HG02588 (cell line): Measurements from ENCODE around the gene ECHS1.
A peak's percentile ranks its signal among the peaks of the same experiment; 100 is the strongest.

ENCODE experiments used
- ATAC-seq: cut with Tn5 transposase; IDR thresholded peaks from one replicate; pipeline ENCODE4 v1.9.1; 2021; ENCODE audit warnings: mild to moderate bottlenecking, moderate library complexity; ENCODE audit not compliant: unreplicated experiment

ECHS1 gene

DNA sequence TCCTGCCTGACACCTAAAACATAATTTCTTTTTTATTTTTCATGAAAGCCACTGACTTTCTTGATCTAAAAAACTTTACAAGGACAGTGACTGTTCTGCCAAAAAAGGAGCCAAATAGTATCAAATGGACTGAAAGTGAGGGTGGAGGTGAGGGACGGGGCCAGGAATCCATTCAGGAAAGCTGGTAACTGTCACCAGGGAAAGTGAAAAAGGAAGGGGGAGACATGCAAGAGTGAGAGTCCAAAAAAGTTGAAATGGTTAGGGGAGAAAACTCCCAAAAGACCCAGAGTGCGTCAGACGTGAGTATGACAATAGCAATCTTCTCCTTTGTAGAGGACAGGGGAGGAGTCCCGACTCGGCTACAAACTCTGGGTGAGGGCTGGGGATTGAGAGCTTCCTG is 28.9 kb downstream of the ECHS1 start:
- no peak for ATAC-seq

DNA sequence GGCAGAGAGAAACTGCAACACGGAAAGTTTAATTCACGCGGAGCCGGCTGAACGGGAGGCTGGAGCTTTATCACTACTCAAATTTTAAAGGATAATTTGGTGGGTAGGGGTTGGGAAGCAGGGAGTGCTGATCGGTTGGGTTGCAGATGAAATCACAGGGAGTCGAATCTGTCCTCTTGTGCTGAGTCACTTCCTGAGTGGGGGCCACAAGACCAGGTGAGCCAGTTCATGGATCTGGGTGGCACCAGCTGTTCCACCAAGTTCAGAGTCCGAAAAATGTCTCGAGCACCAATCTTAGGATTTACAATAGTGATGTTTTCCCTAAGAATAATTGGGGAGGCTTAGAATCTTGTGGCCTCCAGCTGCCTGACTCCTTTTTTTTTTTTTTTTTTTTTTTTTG is 29.6 kb downstream of the ECHS1 start:
- no peak for ATAC-seq

DNA sequence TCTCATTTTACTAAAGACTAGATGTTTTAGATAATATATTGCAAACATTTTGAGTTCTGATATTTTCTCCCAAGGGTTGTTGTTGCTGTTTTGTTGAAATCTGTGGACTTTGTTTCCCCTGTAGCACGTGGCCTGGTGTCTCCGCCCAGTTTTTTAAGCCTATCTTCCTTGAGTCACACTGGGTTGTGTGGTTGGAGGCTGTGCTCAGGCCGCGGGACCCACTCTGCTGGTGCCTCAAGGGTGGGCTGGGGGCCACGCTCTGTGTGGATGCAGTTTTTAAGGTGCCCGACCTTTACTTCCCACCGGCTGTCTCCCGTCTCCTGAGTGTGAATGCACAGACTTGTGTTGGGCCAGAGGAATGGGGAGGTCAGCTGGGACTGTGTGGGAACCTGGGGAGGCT is 30.2 kb downstream of the ECHS1 start:
- ATAC-seq = no peak

DNA sequence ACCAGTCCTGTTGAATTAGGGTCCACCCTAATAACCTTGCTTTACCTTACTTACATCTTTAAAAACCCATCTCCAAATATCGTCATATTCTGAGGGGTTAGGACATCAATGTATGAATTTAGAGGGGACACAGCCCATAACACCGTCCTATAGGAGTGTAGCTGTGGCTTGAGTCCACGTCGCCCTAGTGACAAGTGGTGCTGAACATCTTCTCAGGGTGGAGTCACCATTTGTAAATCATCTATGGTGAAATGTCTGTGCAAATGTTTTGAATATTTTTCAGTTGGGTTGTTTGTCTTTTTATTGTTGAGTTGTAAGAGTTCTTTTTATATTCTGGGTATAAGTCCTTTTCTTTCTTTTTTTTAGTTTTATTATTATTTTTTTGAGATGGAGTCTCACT is 31.2 kb downstream of the ECHS1 start:
- no peak for ATAC-seq

DNA sequence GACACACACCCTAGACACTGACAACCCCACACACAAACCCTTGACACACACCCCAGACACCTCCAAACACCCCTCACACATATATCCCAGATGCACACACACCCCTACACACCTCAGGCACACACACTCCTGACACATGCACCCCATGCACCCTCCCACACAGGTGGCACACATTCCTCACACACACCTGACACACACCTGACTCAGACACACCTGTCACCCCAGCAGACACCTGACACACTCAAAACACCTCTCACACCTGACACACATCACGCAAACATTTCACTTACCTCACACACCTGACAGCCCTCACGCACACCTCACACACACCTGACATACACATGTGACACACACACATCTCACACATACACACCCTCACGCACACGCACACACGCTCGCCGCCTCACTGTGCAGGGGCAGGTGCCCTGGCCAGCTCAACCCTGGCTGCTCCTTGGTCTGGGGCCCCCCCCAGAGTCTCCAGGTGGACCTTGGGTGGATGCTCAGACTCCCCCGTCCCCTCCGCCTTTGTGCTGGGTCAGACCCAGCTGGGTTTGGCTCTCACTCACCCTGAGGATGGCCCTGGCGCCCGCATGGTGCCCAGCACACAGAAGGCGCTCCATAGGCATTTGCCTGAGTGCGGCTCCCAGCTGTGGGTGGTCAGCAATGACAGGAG is 33.3 kb downstream of the ECHS1 start:
- ATAC-seq = no peak

DNA sequence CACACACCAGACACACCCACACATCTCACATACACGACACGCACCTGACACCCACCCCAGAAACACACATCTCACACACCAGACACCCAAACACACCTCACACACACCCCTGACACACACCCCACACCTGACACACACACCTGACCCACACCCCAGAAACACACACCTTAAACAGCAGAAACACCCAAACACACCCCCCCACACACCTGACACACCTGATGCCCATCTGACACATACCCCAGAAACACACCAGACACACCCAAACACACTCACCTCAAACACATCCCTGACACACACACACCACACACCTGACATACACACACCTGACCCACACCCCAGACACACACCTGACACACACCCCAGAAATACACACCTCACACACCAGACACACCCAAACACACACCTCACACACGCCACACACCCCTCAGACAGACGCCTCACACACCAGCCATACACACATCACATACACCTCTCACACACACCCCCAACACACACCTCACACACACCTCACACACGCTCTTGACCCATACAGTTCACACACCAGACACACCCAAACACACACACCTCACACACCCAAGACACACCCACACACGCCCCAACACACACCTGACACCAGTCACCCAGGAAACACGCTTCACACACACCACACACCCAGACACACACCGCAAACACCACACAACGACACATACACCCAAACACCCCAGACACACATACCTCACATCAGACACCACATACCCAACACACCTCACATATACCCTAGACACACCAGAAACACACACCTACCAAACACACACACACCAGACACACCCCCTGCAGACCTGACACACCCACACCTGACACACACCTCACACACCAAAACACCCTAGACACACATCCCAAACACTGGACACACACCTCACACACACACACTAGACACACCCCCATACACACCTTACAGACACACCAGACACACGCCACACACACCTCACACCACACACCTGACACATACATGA is 34.8 kb downstream of the ECHS1 start:
- ATAC-seq = no peak

DNA sequence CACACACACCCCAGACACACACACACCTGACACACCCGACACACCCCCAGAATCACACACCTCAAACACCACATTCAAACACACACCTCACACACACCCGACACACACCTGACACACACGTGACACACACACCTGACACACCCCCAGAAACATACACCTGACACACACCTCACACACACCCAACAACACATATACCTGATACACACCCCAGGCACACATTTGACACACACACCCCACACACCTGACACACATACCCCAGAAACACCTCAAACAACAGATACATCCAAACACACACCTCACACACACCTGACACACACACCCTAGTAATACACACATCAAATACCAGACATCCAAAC is 35.8 kb downstream of the ECHS1 start:
- no peak for ATAC-seq

DNA sequence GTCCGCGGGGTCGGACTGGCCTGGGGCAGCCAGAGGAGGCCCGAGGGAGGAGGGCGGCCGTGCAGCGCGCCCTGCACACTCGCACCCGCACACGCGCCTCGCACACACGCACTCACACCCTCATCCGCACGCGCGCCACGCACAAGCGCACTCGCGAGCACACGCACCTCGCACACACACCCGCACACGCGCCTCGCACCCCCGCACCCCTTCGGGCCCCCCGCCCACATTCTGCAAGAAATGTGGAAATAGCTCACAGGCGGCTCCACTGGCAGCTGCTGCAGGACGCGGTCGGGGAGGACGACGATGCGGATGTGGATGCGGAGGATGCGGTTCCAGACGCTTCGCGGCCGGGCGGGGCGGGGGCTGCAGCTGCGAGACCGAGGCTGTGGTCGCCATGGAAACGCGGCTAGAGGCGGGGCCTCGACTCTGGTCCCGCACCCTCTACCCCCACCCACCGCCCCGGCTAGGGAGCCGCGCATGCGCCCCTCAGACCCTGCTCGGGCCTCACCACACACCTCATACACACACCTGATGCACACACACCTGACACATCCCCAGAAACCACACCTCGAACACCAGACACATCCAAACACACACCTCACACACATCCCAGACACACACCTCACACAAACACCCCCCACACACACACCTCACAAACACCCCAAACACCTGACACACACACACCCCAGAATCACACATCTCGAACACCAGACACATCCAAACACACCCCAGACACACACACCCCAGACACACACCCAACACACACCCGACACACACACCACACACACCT is 36.4 kb downstream of the ECHS1 start, which contains the start of gene CALY:
CALY (minus strand) TSS at position 320 of the 793 bp plus-strand sequence. CDS start 7,907 bp downstream, outside the sequence.
- ATAC-seq = no peak

DNA sequence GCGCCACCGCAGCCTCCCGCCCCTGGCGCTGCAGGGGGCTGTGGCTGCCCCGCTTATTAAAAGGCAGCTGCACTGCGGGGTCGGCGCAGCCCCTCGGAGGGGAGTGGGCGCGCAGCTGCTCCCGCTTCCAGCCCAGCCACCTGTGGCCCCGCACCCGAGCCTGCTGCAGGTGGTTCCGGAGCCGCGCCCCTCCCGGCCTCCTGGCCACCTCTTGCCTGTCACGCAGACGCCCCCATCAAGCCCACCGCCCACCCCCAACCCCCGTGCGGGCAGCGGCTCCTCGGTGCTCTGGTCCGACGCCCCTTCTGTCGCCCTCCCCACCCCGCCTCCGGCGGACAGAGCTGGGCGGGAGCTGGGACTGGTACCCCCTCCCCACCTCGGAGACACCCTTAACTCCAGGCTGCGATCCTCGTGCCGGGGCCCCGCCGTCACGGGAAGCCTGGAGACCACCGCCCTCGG is 37.0 kb downstream of the ECHS1 start:
- ATAC-seq = no peak

DNA sequence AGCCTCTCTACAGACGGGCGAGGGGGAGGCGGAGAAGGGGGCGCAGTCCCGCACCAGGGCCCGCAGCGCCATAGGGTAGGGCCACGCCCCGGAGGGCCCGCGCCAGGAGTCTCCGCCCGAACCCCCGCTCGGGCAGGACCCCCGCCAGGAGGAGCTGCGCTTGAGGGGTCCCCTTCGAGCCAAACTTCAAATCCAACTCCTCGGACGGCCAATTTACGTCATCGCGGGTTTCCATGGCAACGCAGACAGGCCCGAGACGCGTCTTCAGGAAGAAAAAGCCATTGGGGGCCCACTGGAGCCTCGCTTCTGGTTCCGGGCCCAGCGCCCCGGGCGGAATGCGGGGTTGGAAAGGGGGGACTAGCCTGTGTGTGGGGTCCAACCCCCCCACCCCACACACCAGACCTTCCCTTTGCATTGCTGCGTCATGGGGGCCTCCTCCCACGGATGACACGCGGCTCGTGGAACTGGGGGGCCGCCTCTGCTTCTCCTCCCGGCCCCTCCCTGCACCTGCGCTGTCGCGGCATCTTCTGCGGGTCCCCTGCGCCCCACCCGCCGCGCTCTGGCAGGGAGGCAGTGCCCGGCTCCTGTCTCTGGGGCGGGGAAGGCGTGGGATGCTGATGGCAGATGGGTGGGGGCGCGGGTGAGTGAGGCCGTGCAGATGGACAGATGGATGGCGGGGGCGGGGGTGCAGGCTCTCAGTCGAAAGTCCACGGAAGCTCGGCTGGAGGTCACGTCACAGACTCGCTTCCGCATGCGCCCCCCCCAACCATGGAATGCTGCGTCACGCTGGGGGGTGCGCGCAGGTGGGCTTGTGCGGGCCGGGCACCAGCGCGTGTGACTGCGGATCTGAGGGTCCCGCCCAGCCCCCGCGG is 37.7 kb downstream of the ECHS1 start:
- no peak for ATAC-seq

DNA sequence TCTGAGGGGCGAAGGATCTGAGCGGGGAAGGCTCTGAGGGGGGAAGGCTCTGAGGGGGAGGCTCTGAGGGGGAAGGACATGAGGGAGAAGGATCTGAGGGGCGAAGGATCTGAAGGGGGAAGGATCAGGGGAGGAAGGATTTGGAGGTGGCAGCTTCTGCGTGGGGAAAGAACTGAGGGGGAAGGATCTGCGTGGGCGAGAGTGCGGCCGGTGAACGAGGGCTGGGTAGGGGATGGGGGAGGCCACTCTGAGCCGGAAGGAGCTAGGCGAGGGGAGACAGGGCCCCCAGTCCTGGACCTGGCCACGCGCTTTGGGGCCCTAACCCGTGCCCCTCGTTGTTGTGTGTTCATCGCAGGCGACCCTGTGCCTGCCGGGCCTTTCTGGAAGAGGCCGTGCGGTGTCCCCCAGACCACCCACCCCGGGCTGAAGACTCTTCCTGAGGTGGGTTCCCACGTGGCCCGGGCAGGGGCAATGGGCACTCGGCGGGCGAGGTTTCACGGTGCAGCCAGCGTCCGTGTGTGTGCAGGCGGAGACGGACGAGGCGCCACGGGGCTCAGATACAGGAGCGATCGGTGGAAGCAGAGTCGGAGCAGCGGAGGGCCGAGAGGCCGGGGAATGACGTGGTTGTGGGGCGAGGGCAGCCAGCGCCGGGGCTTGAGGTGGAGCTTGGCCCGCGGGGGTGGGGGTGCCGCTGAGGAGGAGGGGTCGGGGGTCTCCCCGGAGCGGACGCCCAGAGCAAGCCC is 38.5 kb downstream of the ECHS1 start:
- no peak for ATAC-seq

DNA sequence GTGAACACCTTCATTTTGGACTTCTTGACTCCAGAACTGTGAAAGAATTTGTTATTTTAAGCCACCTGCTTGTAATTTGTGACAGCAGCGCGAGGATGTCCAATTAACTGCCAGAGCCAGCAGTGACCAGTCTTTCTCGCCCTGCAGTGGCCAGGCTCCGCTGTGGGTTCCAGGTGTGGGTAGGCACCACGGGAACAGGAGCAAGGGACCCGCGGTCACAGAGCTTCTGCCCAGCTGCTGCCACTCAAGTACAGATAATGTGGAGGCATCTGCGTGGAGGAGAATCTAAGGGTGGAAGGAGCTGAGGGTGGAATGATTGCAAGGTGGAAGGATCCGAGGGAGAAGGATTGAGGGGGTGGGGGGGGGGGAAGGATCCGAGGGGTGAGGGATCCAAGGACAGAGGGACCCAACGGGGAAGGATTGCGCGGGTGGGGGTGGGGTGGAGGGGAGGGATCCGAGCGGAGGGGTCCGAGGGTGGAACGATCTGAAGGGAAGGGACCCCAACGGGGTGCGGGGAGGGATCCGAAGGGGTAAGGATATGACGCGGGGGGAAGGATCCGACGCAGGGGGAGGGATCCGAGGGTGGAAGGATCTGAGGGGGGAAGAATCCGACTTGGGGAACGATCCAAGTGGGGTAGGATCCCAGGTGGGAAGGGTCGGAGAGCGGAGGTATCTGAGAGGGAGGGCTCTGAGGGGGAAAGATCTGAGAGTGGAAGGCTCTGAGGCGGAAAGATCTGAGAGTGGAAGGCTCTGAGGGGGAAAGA is 40.0 kb downstream of the ECHS1 start:
- ATAC-seq = no peak

DNA sequence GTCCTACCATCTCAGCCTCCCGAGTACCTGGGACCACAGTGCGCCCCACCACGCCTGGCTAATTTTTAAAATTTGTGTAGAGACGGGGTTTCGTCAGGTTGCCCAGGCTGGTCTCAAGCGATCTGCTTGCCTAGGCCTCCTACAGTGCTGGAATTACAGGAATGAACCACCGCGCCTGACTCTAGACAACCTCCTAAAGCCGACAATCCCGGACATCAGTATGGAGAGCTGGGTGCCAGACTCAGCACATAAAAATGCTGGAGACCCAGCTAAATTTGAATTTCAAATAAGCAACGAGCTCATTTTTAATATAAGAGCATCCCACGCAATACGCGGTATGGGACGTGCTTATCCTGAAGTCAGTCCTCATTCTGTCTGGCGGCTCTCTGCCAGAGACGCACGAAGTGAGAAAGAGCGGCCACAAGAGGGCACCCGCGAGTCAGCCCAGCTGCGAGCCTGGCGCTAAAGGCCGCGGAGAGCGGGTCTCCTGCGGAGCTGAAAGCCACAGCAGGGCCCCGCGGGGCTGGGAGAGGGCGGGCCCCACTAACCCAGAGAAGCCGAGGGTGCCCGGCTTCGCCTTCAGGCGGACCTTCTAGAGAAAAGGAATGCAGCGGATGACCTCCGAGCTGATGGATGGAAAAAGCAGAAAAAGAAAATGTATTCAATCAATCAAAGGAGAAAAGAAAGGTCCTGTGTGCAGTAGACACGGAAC is 43.5 kb downstream of the ECHS1 start:
- ATAC-seq = peak; percentile 71

DNA sequence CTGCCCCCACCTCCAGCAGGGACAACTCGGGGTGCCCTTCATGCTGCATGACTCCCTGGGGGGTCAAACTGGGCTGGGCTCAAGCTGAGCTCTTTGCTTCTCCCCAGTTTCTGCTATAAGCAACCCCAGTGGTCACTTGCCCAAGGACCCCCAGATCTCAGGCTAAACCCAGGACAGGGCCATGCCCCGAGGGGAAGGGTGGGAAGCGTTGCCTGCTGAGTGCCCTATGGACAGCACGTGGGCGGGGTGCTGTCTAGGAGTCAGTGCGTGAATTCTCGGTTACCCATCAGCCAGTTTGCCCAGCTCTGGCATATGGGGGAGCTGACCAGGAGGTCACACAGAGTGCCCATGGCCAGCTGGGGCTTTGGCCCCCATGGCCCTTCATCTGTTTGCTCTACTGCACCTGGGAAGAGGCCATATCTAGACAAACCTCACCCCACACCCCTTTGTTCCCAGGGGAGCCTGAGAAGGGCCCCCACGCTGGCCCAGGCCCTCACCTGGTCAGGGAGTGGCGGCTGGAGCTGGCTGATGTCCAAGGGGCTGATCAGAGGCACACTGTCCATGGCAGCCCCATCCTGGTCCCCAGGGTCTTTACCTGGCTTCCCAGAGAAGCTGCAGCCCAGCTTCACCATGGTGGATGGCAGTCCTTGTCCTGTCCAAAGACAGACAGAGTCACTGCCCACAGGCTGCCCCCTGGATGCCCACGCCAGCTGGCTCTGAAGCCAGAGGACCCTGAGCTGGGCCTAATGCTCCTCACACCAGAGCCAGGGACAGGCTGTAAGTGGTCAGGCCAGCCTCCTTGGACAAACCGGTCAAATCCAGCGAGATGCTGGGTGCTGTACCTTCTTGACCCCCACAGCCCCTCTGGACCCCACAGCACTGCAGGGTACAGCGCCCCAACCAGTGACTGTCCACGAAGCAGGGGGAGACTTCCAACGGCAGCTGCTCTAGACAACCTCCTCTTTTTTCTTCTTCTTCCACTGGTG is 44.5 kb downstream of the ECHS1 start:
- no peak for ATAC-seq

DNA sequence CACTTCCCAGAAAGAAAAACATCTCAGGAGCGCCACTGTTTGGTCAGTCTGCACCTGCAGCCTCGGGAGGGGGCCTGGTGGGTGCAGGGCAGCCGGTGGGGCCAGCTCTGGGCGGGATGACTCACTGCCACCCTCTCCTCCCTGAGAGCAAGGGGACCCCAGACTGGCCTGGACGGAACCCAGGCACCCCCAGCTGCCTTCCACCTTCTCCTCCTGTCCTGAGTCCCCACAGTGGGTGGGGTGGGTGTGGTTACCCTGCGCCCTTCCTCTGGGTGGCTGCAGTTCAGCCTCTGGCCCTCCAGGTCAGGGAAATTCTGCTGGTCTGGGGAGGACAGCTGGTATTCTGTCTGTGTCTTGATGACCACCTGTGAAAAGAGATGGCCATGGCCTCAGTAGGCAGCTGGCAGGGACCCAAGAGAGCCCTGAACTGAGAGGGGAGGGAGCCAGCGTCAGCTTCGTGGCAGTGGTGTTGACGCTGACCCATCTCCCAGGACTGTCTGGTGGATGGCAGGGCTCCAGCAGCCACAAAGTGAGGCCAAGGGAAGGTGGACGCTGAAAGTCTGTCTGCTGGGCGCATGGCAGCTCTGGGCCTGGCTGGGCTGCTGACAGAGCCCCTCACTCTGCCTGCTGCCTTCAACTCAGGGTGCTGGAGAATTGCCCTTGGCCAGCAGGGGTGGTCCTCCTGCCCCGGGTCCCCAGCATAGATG is 45.4 kb downstream of the ECHS1 start:
- no peak for ATAC-seq
